ENCODE data around the gene TMEM203. TPM values are rescaled to one million over a fixed set of nuclear protein-coding genes. Genes with fewer than 3 reads are reported as not detected.

Gene TMEM203
- total RNA-seq, 1 experiment from 2014 or later: 50.6 TPM

GRCh38 chr9:137252555-137253506, 47.4 kb upstream of the TMEM203 start (continued):
- TF ChIP-seq AR (CRISPR knock-in tag; IDR thresholded peaks at IDR 0.05): no peak

- DNase-seq (ENCODE audit: low spot score): no peak
- CTCF ChIA-PET: interaction anchor here (0.6 to 4.6 kb wide), 13 partner anchors 7 to 187 kb away, joined by 3 to 59 read pairs (median 5); partner anchors contain the start of genes NRARP, RNF224 and TUBB4B
- Mint-ChIP-seq H3K9me3 (no peaks in the 10 kb centered on the region), H3K4me1 (peaks cover 8% of the 10 kb centered on the region), H3K4me3 (no peak overlapping the region), H3K27me3 (ENCODE audit: low read depth) (peaks cover 11% of the 10 kb centered on the region), H3K36me3 (0 out of 2 replicates have a peak, but pooled peaks cover under 1% of the 10 kb centered on the region), H3K27ac (no peak overlapping the region)
- POLR2A ChIA-PET: interaction anchor here (0.5 to 4.2 kb wide), 2 partner anchors 11 to 43 kb away, joined by 3 to 30 read pairs; partner anchors contain the start of gene TUBB4B
- no peak for ATAC-seq
- TF ChIP-seq ZNF121 (CRISPR knock-in tag; IDR thresholded peaks at IDR 0.05): no peak
- TF ChIP-seq, protein P1, sequence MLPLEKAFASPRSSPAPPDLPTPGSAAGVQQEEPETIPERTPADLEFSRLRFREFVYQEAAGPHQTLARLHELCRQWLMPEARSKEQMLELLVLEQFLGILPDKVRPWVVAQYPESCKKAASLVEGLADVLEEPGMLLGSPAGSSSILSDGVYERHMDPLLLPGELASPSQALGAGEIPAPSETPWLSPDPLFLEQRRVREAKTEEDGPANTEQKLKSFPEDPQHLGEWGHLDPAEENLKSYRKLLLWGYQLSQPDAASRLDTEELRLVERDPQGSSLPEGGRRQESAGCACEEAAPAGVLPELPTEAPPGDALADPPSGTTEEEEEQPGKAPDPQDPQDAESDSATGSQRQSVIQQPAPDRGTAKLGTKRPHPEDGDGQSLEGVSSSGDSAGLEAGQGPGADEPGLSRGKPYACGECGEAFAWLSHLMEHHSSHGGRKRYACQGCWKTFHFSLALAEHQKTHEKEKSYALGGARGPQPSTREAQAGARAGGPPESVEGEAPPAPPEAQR (CRISPR knock-in tag; IDR thresholded peaks at IDR 0.05): no peak
These were observed 46.2 kb upstream of the TMEM203 start for GRCh38 chr9:137251490-137252268.

DNA sequence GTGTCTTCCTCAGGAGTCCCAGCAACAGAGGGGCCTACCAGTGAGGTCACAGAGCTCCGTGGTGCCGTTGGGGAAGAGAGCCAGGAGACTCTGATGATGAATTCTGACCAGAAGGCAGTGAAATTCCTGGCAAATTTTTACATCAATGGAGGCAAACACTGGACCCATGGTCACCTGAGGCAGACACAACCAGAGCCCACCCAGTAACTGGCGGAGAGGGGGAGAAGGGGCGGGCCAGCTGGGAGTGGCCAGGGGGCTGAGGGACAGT, 45.7 kb upstream of the TMEM203 start, which contains the start of gene STPG3:
STPG3 (plus strand) TSS at position 93 of the 268 bp plus-strand sequence; CDS start at position 94, 1 bp downstream.
- ATAC-seq: no peak
- no peaks in the 10 kb centered on the region for H3K9me3 Mint-ChIP-seq
- ChIA-PET CTCF (interaction anchor here (1.1 to 4.6 kb wide), 3 partner anchors 11 to 51 kb away, joined by 3 to 59 read pairs (median 7); partner anchors contain the start of genes NRARP and TUBB4B), POLR2A (interaction anchor here (0.5 to 4.2 kb wide), 2 partner anchors 11 to 43 kb away, joined by 3 to 30 read pairs; partner anchors contain the start of gene TUBB4B)
- H3K36me3 Mint-ChIP-seq: no peaks in the 10 kb centered on the region
- H3K27me3 Mint-ChIP-seq (ENCODE audit: low read depth): peaks cover 11% of the 10 kb centered on the region
- H3K27ac Mint-ChIP-seq: no peak within 1 kb of the TSS
- H3K4me3 Mint-ChIP-seq: no peak within 1 kb of the TSS
- DNase-seq (ENCODE audit: low spot score): no peak
- peaks cover 8% of the 10 kb centered on the region for H3K4me1 Mint-ChIP-seq
- TF ChIP-seq ZNF263 (CRISPR knock-in tag; IDR thresholded peaks at IDR 0.05; ENCODE audit: low read depth): no peak
- TF ChIP-seq CREM (CRISPR knock-in tag; IDR thresholded peaks at IDR 0.05): no peak
- TF ChIP-seq, protein P2, sequence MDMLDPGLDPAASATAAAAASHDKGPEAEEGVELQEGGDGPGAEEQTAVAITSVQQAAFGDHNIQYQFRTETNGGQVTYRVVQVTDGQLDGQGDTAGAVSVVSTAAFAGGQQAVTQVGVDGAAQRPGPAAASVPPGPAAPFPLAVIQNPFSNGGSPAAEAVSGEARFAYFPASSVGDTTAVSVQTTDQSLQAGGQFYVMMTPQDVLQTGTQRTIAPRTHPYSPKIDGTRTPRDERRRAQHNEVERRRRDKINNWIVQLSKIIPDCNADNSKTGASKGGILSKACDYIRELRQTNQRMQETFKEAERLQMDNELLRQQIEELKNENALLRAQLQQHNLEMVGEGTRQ (CRISPR knock-in tag; IDR thresholded peaks at IDR 0.05): no peak
- TF ChIP-seq CBFB (CRISPR knock-in tag; IDR thresholded peaks at IDR 0.05; ENCODE audit: low read depth): no peak
- TF ChIP-seq, protein P3, sequence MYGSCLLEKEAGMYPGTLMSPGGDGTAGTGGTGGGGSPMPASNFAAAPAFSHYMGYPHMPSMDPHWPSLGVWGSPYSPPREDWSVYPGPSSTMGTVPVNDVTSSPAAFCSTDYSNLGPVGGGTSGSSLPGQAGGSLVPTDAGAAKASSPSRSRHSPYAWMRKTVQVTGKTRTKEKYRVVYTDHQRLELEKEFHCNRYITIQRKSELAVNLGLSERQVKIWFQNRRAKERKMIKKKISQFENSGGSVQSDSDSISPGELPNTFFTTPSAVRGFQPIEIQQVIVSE (CRISPR knock-in tag; IDR thresholded peaks at IDR 0.05; ENCODE audit: borderline replicate concordance): no peak
- TF ChIP-seq ETV6 (CRISPR knock-in tag; IDR thresholded peaks at IDR 0.05): no peak
- no peak for TF ChIP-seq AR (CRISPR knock-in tag; IDR thresholded peaks at IDR 0.05)
- TF ChIP-seq, protein P4, sequence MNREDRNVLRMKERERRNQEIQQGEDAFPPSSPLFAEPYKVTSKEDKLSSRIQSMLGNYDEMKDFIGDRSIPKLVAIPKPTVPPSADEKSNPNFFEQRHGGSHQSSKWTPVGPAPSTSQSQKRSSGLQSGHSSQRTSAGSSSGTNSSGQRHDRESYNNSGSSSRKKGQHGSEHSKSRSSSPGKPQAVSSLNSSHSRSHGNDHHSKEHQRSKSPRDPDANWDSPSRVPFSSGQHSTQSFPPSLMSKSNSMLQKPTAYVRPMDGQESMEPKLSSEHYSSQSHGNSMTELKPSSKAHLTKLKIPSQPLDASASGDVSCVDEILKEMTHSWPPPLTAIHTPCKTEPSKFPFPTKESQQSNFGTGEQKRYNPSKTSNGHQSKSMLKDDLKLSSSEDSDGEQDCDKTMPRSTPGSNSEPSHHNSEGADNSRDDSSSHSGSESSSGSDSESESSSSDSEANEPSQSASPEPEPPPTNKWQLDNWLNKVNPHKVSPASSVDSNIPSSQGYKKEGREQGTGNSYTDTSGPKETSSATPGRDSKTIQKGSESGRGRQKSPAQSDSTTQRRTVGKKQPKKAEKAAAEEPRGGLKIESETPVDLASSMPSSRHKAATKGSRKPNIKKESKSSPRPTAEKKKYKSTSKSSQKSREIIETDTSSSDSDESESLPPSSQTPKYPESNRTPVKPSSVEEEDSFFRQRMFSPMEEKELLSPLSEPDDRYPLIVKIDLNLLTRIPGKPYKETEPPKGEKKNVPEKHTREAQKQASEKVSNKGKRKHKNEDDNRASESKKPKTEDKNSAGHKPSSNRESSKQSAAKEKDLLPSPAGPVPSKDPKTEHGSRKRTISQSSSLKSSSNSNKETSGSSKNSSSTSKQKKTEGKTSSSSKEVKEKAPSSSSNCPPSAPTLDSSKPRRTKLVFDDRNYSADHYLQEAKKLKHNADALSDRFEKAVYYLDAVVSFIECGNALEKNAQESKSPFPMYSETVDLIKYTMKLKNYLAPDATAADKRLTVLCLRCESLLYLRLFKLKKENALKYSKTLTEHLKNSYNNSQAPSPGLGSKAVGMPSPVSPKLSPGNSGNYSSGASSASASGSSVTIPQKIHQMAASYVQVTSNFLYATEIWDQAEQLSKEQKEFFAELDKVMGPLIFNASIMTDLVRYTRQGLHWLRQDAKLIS (CRISPR knock-in tag; IDR thresholded peaks at IDR 0.05; ENCODE audit: borderline replicate concordance): no peak
- TF ChIP-seq FOXJ3 (CRISPR knock-in tag; IDR thresholded peaks at IDR 0.05; ENCODE audit: borderline replicate concordance): no peak
- no peak for TF ChIP-seq HMGXB4 (CRISPR knock-in tag; IDR thresholded peaks at IDR 0.05)
- no peak for TF ChIP-seq ZNF396 (CRISPR knock-in tag; IDR thresholded peaks at IDR 0.05; ENCODE audit: borderline replicate concordance)
- no peak for TF ChIP-seq ZNF138 (CRISPR knock-in tag; conservative IDR thresholded peaks at IDR 0.05)

Measured in WTC11 (cell line).